WTC11 (cell line): ENCODE measurements around the gene GALNT18.

ENCODE experiments used
- CREB1 ChIP-seq: sonication (generic); formaldehyde crosslinking; IDR thresholded peaks from 2 replicates; pipeline ENCODE4 v1.8.0; 2023; ENCODE audit warnings: mild to moderate bottlenecking, missing genetic modification reagents
- TF ChIP-seq, protein P1 (sequence below): sonication (generic); formaldehyde crosslinking; IDR thresholded peaks from 2 replicates; pipeline ENCODE4 v1.8.1; 2023; ENCODE audit warnings: mild to moderate bottlenecking, missing genetic modification reagents

- TF ChIP-seq, protein P1, sequence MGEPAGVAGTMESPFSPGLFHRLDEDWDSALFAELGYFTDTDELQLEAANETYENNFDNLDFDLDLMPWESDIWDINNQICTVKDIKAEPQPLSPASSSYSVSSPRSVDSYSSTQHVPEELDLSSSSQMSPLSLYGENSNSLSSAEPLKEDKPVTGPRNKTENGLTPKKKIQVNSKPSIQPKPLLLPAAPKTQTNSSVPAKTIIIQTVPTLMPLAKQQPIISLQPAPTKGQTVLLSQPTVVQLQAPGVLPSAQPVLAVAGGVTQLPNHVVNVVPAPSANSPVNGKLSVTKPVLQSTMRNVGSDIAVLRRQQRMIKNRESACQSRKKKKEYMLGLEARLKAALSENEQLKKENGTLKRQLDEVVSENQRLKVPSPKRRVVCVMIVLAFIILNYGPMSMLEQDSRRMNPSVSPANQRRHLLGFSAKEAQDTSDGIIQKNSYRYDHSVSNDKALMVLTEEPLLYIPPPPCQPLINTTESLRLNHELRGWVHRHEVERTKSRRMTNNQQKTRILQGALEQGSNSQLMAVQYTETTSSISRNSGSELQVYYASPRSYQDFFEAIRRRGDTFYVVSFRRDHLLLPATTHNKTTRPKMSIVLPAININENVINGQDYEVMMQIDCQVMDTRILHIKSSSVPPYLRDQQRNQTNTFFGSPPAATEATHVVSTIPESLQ (CRISPR knock-in tag): no peak
- no peak for TF ChIP-seq CREB1 (CRISPR knock-in tag)
Measured at GRCh38 chr11:11448626-11449025, 173.2 kb downstream of the GALNT18 start.
